ENCODE data around the gene VKORC1L1.

Gene VKORC1L1

DNA sequence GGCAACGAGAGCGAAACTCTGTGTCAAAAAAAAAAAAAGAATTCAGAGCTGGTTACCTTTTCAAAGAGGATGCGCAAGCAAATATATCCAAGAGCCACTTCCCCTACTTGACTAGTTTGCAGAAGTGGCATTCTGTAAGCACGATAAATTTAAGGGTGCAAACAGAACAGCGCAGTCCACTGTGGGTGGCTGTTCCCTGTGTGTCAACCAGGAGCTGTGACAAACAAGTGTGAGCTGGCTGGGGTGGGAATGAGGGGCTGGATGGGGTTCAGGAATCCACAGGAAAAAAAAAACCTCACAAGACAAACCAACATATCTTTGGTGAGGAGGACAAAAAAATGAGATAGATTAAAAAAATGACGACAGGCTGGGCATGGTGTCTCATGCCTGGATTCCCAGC lies 93.3 kb downstream of the VKORC1L1 start:
- Histone ChIP-seq H3K4me3 (ENCODE audit: low read length) (no peak overlapping the region), H3K27ac (ENCODE audit: low read length) (no peak overlapping the region), H3K27me3 (ENCODE audit: control insufficient read depth, insufficient read depth, low read length) (no peaks in the 10 kb centered on the region), H3K4me1 (ENCODE audit: control insufficient read depth, insufficient read depth, low read length) (no peaks in the 10 kb centered on the region), H3K36me3 (ENCODE audit: control insufficient read depth, insufficient read depth, low read length) (peaks cover 32% of the 10 kb centered on the region), H3K9me3 (ENCODE audit: control insufficient read depth, insufficient read depth, low read length) (no peaks in the 10 kb centered on the region)
- DNase-seq (ENCODE audit: low read depth, low spot score) = no peak
- WGBS (ENCODE audit: insufficient coverage, insufficient read length) = no CpG with 5 or more reads among the region's 6 CpGs

DNA sequence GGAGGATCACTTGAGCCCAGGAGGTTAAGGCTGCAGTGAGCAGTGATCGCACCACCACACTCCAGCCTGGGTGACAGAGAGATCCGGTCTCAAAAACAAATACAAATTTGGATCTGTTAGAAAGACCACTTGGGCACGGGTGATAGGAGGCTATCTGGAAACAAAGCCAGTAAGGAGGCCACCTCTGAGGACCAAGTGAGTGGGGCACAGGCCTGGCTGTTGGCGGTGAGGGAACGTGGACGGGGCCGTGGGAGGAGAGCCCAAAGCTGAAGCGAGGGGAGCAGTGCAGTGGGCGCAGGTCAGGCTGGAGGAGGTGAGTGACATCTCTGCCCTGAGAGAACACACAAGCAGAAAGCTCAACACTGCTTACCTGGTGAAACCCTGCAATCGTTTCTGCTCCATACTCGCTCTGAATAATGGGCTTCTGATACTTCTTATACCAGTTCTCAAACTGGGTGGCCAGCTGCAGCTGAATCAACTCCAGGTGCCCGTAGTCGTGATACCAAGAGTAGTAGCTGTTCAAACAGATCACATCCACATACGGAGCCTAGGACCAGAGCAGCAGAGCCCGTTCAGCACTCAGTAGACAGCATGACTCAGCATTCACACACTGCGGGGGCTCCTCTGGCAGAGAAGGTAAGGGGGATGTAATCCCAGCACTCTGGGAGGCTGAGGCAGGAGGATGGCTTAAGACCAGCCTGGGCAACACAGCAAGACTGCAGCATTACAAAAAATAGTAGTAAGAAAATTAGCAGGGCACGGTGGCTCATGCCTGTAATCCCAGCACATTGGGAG lies 94.7 kb downstream of the VKORC1L1 start:
- no peaks in the 10 kb centered on the region for H3K9me3 ChIP-seq (ENCODE audit: control insufficient read depth, insufficient read depth, low read length)
- DNase-seq (ENCODE audit: low read depth, low spot score) = no peak
- no peaks in the 10 kb centered on the region for H3K27me3 ChIP-seq (ENCODE audit: control insufficient read depth, insufficient read depth, low read length)
- H3K4me3 ChIP-seq (ENCODE audit: low read length) = no peak overlapping the region
- no CpG with 5 or more reads among the region's 17 CpGs for WGBS (ENCODE audit: insufficient coverage, insufficient read length)
- no peak overlapping the region for H3K27ac ChIP-seq (ENCODE audit: low read length)
- H3K4me1 ChIP-seq (ENCODE audit: control insufficient read depth, insufficient read depth, low read length) = no peaks in the 10 kb centered on the region
- H3K36me3 ChIP-seq (ENCODE audit: control insufficient read depth, insufficient read depth, low read length) = peaks cover 31% of the 10 kb centered on the region

GRCh38 chr7:65968256-65969185 lies 95.6 kb downstream of the VKORC1L1 start:
- Histone ChIP-seq H3K9me3 (ENCODE audit: control insufficient read depth, insufficient read depth, low read length) (no peaks in the 10 kb centered on the region), H3K27ac (ENCODE audit: low read length) (no peak overlapping the region), H3K36me3 (ENCODE audit: control insufficient read depth, insufficient read depth, low read length) (peaks cover 26% of the 10 kb centered on the region), H3K27me3 (ENCODE audit: control insufficient read depth, insufficient read depth, low read length) (no peaks in the 10 kb centered on the region), H3K4me3 (ENCODE audit: low read length) (no peak overlapping the region), H3K4me1 (ENCODE audit: control insufficient read depth, insufficient read depth, low read length) (no peaks in the 10 kb centered on the region)
- no peak for DNase-seq (ENCODE audit: low read depth, low spot score)
- no CpG with 5 or more reads among the region's 26 CpGs for WGBS (ENCODE audit: insufficient coverage, insufficient read length)

GRCh38 chr7:65971021-65971420 lies 98.1 kb downstream of the VKORC1L1 start:
- no CpG with 5 or more reads among the region's 8 CpGs for WGBS (ENCODE audit: insufficient coverage, insufficient read length)
- no peak overlapping the region for H3K4me3 ChIP-seq (ENCODE audit: low read length)
- H3K4me1 ChIP-seq (ENCODE audit: control insufficient read depth, insufficient read depth, low read length) = no peaks in the 10 kb centered on the region
- H3K36me3 ChIP-seq (ENCODE audit: control insufficient read depth, insufficient read depth, low read length) = peaks cover 35% of the 10 kb centered on the region
- no peak for DNase-seq (ENCODE audit: low read depth, low spot score)
- no peak overlapping the region for H3K27ac ChIP-seq (ENCODE audit: low read length)
- no peaks in the 10 kb centered on the region for H3K27me3 ChIP-seq (ENCODE audit: control insufficient read depth, insufficient read depth, low read length)
- no peaks in the 10 kb centered on the region for H3K9me3 ChIP-seq (ENCODE audit: control insufficient read depth, insufficient read depth, low read length)

DNA sequence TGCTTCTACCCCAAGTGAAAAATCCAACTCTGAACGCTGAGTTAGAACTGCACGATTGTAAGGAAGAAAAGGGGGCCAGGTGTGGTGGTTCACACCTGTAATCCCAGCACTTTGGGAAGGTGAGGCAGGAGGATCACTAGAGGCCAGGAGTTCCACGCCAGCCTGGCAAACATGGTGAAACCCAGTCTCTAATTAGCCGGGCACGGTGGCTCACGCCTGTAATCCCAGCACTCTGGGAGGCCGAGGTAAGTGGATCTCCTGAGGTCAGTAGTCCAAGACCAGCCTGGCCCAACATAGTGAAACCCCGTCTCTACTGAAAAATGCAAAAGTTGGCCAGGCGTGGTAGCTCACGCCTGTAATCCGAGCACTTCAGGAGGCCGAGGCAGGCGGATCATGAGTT lies 100.1 kb downstream of the VKORC1L1 start:
- DNase-seq (ENCODE audit: low read depth, low spot score) = no peak
- Histone ChIP-seq H3K9me3 (ENCODE audit: control insufficient read depth, insufficient read depth, low read length) (no peaks in the 10 kb centered on the region), H3K4me1 (ENCODE audit: control insufficient read depth, insufficient read depth, low read length) (no peaks in the 10 kb centered on the region), H3K27me3 (ENCODE audit: control insufficient read depth, insufficient read depth, low read length) (no peaks in the 10 kb centered on the region), H3K27ac (ENCODE audit: low read length) (no peak overlapping the region), H3K36me3 (ENCODE audit: control insufficient read depth, insufficient read depth, low read length) (peaks cover 29% of the 10 kb centered on the region), H3K4me3 (ENCODE audit: low read length) (no peak overlapping the region)
- no CpG with 5 or more reads among the region's 13 CpGs for WGBS (ENCODE audit: insufficient coverage, insufficient read length)

DNA sequence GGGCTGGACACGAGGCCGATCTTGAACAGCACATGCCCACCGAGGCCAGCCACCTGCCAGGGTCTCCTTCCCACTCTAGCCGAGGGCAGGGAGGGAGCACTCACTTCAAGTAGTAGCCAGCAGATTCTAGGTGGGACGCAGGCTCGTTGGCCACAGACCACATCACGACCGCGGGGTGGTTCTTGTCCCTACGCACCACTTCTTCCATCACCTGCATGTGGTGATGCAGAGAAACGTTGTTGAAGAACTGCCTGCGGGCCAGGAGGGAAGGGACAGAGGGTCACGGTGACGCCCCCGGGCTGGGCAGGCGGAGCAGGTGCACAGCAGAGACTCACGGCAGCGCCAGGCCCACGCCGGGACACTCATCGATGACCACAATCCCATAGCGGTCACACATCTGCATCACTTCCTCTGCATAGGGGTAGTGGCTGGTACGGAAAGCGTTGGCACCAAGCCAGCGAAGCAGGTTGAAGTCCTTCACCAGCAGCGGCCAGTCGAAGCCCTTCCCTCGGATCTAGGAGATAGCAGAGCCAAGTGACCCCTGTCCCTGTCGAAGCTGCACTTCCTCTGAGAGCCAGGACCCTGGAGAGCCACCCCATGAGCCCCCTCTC lies 101.4 kb downstream of the VKORC1L1 start:
- no peaks in the 10 kb centered on the region for H3K27me3 ChIP-seq (ENCODE audit: control insufficient read depth, insufficient read depth, low read length)

GRCh38 chr7:65974876-65975275 lies 102.0 kb downstream of the VKORC1L1 start:
- no peak for DNase-seq (ENCODE audit: low read depth, low spot score)
- WGBS (ENCODE audit: insufficient coverage, insufficient read length) = no CpG with 5 or more reads among the region's 9 CpGs
- H3K27ac ChIP-seq (ENCODE audit: low read length) = no peak overlapping the region
- no peak overlapping the region for H3K4me3 ChIP-seq (ENCODE audit: low read length)
- H3K4me1 ChIP-seq (ENCODE audit: control insufficient read depth, insufficient read depth, low read length) = no peaks in the 10 kb centered on the region
- no peaks in the 10 kb centered on the region for H3K9me3 ChIP-seq (ENCODE audit: control insufficient read depth, insufficient read depth, low read length)
- H3K27me3 ChIP-seq (ENCODE audit: control insufficient read depth, insufficient read depth, low read length) = no peaks in the 10 kb centered on the region
- H3K36me3 ChIP-seq (ENCODE audit: control insufficient read depth, insufficient read depth, low read length) = peaks cover 34% of the 10 kb centered on the region

More for the DNA sequence above, 101.4 kb downstream of the VKORC1L1 start:
- Histone ChIP-seq H3K27ac (ENCODE audit: low read length) (no peak overlapping the region), H3K4me1 (ENCODE audit: control insufficient read depth, insufficient read depth, low read length) (no peaks in the 10 kb centered on the region), H3K4me3 (ENCODE audit: low read length) (no peak overlapping the region), H3K36me3 (ENCODE audit: control insufficient read depth, insufficient read depth, low read length) (peaks cover 29% of the 10 kb centered on the region), H3K9me3 (ENCODE audit: control insufficient read depth, insufficient read depth, low read length) (no peaks in the 10 kb centered on the region)
- no CpG with 5 or more reads among the region's 29 CpGs for WGBS (ENCODE audit: insufficient coverage, insufficient read length)
- no peak for DNase-seq (ENCODE audit: low read depth, low spot score)

- DNase-seq (ENCODE audit: low read depth, low spot score) = no peak
- no peaks in the 10 kb centered on the region; the same call in 1 of the 2 replicates for H3K4me1 ChIP-seq (ENCODE audit: control insufficient read depth, insufficient read depth, low read length)
- WGBS (ENCODE audit: insufficient coverage, insufficient read length) = no CpG with 5 or more reads among the region's 11 CpGs
- no peaks in the 10 kb centered on the region for H3K9me3 ChIP-seq (ENCODE audit: control insufficient read depth, insufficient read depth, low read length)
- H3K27me3 ChIP-seq (ENCODE audit: control insufficient read depth, insufficient read depth, low read length) = no peaks in the 10 kb centered on the region
- H3K27ac ChIP-seq (ENCODE audit: low read length) = no peak overlapping the region
- no peak overlapping the region for H3K4me3 ChIP-seq (ENCODE audit: low read length)
- H3K36me3 ChIP-seq (ENCODE audit: control insufficient read depth, insufficient read depth, low read length) = peaks cover 34% of the 10 kb centered on the region
These were observed 103.1 kb downstream of the VKORC1L1 start for GRCh38 chr7:65975814-65976445.

- no peaks in the 10 kb centered on the region; the same call in 1 of the 2 replicates for H3K4me1 ChIP-seq (ENCODE audit: control insufficient read depth, insufficient read depth, low read length)
- H3K9me3 ChIP-seq (ENCODE audit: control insufficient read depth, insufficient read depth, low read length) = no peaks in the 10 kb centered on the region
- no peaks in the 10 kb centered on the region for H3K27me3 ChIP-seq (ENCODE audit: control insufficient read depth, insufficient read depth, low read length)
- peaks cover 32% of the 10 kb centered on the region for H3K36me3 ChIP-seq (ENCODE audit: control insufficient read depth, insufficient read depth, low read length)
- whole genome bisulfite sequencing (ENCODE audit: insufficient coverage, insufficient read length) = no CpG with 5 or more reads among the region's 16 CpGs
- H3K4me3 ChIP-seq (ENCODE audit: low read length) = no peak overlapping the region
- H3K27ac ChIP-seq (ENCODE audit: low read length) = no peak overlapping the region
- DNase-seq (ENCODE audit: low read depth, low spot score) = no peak
These were observed 103.9 kb downstream of the VKORC1L1 start for GRCh38 chr7:65976659-65977196.

Data from iPS DF 6.9 (cell line).